Measurements from ENCODE around the gene IQSEC1.

IQSEC1 gene

DNA sequence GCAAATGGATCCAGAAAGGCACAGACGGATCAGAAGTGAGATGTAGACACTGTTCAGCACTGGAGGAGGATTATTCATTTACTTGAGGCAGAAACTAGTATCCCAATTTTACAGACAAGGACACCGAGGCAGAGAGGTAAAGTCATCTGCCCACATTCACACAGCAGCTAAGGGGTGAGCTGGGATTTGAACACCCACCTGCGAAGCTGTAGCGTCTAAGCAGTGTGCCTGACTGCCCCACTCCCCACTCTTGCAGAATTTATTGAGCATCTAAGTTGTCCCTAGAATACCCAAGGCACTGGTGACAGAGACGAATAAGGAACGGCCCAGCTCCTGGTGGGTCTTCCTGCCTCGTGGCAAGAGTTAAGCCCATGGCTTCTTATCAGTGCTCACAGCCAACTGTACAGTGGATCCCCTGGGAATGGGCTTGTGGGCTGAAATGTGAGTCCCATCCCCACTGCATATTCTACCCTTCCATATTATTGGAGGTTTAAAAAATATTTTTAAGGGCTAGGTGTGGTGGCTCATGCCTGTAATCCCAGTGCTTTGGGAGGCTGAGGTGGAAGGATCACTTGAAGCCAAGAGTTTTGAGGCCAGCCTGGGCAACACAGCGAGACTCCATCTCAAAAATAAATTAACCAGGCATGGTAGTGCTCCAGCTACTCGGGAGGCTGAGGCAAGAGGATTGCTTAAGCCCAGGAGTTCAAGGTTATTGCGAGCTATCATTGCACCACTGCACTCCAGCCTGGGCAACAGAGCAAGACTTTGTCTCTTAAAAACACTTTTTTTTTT is 77.6 kb downstream of the IQSEC1 start:
- no peak for DNase-seq

DNA sequence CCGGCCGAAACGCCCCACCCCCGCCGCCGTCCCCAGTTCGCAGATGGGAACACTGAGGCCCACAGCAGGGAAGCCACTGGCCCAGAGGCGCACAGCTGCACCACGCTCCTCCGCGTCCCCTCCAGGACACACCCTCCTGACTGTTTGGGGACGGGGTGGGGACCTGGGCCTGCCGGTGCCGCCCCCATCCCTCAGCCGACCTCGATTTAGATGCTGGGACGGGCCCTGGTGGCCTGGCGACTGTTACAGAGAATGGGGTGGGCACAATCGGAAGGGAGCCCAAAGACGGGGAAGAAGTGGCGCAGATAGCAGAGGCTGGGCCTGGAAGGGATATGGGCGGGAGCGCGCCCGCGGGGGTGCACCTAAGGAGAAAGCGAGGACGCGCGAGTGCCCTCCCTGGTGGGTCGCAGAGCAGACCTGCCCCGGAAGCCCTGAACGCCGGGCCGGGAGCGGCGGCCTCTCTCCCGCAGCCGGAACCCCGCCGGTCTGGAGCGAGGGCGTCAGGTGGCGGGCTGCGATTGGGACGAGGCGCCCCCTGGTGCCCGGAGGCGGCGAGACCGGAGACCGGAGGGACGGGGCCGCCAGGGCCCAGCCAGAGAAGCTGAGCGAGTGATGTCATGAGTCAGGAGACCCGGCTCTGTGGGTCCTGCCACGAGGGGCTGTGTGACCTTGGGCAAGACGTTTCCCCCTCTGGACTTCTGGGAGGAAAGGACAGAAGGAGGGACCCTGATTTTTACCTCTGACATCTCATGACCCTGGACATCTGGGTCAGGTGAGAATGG is 78.4 kb downstream of the IQSEC1 start:
- DNase-seq: peak; percentile 74

DNA sequence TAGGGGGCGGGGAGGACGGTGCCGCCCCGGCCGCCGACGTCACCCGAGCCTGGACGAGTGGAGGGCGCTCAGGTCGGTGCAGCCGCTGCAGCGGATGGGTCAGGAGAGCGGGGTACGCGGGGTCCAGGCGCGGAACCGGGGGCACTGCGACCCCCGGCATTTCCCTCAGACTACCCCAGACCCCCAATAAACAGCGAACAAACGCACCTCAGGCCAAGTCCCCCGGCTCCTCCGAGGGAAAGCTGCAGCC is 78.9 kb downstream of the IQSEC1 start:
- no peak for DNase-seq

DNA sequence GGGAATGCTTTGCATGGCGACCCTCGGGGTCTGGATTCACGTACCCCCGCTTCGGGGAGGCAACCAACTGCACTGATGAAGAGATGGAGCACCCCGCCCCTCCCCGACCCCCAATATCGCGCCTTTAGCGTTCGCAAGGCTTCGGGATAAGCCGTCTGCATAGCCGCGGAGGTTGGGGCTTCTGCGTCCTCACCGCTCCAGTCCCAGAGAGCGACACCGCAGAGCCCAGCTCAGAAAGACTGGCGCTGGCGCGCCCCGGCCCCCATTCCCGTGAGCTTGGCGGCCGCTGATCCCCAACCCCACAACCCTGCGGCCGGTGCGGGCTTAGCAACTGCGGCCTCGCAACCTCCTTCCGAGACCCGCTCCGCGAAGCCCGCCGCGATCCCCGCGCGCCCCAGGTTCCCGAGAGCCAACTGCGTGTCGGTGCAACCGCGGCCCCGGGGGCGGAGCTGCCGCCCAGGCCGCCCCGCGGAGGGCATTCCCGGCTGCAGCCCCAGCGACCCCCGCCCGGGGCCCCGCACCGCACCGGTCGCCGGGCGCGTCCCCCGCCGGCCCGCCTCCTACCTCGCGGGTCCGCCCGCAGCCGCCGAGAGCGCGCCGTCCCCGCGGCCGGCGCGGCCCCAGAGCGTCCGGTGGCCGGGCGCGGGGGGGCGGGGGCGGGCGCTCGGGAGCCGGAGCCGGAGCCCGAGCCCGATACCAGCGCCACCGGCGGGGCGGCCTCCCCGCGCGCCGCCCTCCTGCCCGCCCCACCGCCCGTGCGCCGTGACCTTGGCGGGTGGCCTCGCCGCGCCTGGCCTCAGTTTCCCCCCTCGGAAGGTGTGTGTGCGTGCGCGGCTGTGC is 79.5 kb downstream of the IQSEC1 start:
- peak; percentile 9 for DNase-seq

DNA sequence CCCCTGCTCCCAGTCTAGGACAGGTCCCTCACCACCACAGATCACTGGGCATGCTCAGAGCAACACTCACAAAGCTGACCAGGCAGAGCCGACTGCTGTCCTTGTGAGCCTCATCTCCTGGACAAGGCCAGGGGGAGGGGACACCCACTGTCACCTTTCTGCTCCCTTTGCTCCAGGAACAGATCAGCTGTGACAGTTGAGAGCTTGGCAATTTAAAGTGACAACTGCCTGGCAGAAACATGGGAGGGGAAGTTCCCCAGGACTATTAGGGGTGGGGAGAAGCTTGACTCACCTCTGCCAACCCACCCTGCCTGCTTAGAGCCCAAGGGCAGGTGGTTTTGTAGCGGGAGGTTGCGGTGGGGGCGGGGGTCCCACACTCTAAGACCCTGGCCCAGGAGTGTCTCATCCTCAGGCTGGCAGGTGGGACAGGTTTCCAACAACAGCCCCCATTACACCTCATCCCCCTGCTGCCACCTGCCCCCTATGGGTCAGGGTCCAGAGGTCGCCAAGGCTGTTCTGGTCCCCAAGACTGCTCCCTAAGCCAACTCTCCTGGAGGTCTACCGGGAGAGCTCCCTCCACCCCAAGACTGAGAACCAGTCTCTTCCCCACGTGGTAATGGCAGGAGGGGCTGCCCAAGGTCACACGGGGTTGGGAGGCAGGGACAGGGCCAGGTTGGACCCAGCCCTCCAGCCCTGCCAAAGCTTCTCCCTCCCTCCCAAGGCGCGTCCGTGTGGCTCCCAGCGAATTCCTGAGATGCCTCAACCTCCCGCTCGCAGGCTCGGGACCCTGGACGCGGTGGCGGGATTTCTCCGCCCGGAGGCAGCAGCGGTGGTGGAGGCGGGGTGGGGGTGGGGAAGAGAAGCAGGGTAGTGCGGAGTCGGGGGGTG is 80.4 kb downstream of the IQSEC1 start:
- DNase-seq: peak; percentile 45

DNA sequence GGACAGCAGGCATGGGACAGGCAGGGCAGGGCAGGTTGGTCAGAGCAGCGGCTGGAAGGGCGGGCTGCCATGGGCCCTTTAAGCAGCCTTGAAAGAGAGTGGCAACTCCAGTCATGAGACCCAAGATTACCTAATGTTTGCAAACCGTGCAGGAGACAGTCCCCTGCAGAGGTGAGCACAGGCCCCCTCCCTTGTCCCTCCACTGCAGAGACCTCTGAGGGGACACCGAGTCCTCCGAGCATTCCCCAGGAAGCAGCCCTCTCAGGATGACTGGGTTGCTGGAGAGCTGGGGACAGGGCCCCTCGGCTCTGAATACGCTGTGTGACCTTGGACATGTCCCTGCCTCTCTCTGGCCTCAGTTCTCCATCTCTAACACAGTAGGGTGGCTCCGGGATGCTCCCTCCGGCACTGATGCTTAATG is 81.4 kb downstream of the IQSEC1 start:
- no peak for DNase-seq

DNA sequence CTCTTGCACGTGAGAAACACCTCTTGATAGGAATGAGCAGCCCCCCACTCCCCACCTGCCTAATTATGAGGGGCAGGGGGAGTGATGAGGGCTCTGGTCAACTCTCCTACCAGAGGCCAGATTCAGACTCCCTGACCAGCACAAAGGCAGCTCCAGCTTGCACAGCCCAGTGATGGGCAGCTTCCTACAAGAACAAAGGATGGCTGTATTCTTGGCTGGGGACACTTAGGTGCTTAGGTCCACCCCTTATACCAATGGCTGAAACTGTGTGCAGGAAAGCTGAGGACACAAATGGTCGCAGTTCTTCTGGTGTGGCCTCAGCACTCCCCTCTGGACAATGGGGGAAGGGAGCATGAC is 81.8 kb downstream of the IQSEC1 start:
- DNase-seq: no peak

DNA sequence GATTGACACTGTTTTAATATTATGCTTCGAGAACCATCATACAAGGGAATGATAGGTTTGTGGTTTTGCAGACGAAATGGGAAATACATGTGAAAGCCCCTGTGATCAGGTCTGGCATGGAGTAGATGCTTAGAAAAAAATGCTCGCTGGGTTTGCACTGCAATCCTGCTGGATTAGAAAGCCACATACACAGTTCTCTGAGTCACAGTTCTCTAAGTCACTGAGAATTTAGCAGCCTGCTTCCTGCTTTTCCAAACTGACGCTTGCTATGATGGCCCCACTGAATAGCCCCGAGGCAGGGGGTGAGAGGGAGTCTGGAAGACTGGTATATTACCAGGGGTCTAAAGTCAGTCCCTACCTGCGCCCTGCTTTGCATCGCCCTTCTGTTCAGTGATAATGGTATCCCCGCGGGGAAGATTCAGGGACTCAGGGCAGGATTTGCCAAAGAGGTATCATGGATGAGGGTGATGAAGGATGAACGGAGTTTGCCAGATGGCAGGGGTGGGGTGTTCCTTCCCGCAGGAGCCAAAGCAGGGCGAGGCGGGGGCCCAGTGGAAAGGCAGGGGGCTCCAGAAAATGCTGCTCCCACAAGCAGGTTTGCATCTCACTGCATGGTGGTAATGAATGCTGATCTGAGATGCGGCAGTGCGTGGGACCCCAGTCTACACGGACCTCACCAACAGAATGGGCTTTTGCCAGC is 82.3 kb downstream of the IQSEC1 start:
- peak; percentile 90 for DNase-seq

DNA sequence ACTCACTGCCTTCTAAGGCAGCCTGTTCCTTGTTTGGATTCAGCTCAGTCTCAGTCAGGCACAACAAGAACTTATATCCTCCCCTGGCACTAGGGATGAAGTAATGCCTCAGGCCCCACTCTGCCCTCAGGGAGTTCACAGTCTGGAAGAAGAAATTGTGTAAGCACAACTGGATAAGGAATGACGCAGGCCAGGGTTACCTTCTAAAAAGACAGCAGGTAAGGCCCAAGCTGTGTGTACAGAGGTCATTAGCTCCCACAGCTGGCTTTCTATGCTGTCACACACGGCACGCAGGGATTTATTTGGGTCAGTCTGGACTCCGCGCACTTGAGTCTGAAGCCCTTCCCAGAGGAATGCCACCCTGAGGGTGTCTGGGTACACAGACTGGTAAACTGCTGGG is 82.9 kb downstream of the IQSEC1 start:
- DNase-seq: peak; percentile 17

DNA sequence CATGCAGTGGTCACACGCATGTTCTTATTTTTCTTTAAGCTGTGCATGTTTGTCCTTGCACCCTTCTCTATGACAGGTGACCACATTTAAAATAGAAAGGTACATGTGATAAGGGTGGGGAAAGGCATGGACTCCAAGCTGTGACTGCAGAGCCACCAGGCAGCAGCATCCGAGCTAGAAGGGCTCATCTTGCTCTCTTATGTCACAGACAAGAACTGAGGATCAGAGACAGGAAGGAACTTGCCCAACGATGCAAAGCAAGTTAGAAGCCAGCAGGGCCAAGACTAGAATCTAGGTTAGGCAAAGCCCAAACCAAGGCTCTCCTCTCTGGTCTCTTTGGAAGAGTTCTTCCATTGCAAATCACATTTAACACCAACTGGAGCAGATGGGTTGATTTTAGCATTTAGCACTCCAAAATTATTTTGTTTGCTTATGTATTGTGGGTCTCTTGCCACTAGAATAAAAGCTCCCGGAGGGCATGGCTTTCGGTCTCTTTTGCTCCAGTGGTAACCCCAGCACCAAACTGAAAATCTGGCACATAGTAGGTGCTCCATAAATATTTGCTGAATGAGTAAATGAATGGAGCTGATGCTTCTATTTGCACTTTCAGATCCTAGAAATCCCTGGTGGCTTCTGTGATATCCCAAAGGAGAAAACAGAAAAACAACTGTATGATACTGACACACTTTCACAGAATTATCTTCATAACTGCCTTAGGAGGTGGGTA is 84.3 kb downstream of the IQSEC1 start:
- DNase-seq: no peak

DNA sequence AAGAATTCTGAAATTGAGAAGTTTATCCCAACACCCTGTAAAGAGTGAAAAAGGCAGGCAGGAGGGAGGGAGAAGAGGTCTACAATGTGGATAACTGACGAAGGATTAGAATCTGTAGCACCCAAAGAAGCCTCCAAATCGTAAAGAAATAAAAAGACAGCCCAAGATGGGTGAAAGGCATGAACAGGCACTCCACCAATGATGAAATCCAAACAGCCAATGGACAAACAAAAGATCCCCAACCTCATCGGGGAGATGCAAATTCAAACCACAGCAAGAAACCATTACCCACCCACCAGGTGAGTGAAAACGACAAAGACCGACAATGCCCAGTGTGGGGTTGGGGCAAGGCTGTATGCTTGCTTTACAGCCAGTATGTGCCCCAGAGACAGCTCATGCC is 85.6 kb downstream of the IQSEC1 start:
- no peak for DNase-seq

DNA sequence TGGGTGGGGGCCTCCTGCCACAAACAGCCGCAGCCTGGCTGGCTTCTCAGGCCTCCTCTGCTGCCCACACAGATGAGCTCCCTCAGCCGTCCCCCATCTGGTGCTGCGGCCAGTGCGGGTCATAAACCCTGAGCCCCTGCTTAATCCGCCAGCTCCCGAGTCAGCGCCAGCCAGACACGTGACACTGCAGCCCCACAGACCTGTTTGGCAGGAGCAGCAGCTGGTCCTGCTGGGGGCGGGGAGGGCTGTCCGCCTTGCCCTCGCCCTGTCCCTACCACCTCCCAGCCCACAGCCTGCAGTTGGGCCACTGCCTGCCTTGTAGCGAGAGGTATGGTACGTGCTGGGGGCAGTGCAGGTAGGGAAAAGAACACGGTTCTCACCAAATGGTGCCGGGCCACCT is 86.2 kb downstream of the IQSEC1 start:
- DNase-seq: no peak

DNA sequence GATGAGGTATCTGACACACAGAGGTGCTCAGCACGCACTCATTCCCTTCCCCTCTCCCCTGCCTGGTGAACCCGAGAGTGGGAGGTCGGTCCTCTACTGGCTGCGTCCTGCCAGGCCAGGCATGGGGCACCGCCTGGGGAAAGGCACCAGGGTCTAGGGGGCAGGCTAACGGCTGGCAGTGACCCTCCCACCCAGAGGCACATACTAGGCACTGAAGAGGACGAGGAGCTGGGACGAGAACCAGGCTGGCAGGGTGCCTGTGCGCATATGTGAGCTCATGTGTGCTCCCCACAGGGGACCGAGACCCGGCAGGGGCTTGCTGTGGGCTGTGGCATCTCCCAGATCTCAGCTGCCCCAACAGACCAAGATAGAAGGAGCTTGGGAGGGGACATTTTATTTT is 86.7 kb downstream of the IQSEC1 start:
- no peak for DNase-seq

DNA sequence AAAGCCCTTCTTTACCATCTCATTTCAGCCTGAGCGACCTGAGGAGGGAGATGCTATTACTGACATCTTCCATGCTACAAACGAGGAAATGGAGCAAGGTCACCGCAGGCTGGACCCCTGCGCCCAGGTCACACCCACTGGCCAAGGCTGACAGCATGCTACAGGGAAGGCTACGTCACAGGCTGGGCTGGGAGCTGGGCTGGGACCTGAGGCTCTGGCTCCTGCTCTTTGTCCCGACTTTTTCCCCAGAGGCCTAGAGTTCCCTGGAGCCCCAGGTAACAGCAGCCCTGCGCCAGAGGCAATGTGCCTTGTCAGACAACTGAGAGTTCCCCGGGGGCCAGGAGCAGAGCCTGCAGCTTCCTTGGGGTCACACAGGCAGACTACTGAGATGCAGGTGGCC is 87.2 kb downstream of the IQSEC1 start:
- no peak for DNase-seq

DNA sequence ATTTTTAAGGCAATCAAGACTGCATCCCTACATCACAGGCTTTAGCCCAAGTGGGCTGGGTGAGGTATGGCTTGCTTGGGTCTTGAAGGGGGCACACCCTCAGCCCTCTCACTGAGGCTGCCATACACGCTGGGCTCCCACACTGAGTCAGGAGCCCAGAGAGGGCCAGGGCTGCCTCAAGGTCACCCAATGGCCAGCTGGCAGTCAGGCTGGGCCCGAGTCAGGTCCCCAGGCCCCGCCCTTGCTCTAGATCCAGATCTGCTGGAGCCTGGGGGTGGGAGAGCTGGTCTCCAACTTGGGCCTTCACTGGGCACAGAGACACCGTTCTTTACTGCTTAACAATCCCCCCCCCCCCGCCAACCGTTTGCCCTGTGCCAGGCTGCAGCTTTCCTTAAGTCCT is 88.1 kb downstream of the IQSEC1 start:
- DNase-seq: no peak

DNA sequence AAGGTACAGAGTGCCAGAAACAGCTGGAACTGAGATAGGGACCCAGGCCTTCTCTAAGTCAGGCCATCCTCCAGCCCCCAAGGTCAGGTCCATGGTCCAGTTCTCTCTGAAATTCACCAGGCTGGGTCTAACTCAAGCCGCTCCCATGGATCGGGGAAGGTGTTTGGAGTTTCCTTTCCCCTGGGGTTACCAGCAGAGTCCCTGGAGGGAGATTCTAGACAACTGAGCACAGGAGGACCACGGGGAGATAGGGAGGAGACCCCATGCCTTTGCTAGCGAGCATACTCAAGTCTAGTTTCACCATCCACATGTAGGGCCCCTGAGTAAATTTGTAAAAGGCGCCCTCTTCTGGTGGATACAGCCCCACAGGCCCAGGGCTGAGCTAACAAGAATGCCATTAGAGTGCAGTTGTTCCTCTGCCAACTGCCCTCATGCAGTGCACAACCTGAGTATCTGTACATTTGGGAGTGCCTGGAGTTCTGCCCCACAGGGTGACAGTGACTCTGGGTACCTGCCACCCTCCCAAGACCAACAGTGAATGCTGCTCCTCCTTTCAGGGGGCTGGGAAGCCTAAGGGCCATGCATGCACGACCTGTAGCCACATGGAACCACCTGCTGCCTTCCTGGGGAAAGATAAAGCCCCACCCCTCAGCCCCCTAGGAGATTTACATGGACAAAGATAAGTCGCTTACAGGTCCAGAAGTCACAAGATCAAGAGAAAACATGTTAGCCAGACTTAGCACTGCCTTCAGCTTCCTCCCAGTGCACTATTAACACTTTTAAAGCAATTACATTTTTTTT is 89.0 kb downstream of the IQSEC1 start:
- DNase-seq: peak; percentile 58

DNA sequence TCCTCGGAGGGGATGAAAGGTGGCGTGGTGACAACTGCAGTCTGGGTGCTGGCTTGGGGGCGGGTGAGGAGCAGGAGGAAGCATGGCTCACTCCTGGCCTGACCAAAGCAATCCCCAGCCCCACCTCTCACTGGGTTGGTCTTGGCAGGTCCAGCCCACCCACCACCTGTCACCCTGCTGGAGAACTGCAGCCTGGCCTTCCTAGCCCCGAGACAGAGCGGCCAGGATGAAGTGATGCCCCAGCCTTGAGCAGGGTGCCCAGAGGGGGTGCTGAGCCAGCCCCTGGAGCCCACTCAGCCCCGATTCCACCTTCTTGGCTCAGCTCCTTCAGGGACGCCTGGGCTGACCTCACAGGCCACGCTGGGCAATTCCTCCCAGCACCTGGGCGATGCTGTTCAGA is 89.9 kb downstream of the IQSEC1 start:
- DNase-seq: no peak

DNA sequence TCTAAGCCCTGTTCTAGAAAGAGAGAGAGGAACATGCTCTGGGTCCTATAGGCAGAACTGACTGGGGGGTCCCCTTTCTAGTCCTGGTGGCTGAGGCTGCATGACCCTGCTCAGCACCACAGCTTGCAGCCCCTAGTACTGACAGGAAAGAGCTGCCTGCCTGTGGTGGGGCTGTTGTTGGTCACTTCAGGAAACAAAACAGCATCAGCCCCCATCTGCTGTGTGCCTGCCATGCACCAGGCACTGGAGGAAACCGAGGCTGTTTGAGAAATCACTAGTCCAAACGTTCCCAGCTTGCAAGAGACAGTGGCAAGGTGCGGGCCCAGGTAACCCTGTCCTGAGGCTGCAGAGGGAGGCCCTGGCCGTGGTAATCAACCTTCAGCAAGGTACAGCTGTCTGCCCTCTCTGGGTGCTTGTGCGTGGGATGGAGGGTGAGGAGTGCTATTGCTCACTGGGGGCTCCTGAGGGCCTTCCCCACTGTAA is 90.6 kb downstream of the IQSEC1 start:
- no peak for DNase-seq

DNA sequence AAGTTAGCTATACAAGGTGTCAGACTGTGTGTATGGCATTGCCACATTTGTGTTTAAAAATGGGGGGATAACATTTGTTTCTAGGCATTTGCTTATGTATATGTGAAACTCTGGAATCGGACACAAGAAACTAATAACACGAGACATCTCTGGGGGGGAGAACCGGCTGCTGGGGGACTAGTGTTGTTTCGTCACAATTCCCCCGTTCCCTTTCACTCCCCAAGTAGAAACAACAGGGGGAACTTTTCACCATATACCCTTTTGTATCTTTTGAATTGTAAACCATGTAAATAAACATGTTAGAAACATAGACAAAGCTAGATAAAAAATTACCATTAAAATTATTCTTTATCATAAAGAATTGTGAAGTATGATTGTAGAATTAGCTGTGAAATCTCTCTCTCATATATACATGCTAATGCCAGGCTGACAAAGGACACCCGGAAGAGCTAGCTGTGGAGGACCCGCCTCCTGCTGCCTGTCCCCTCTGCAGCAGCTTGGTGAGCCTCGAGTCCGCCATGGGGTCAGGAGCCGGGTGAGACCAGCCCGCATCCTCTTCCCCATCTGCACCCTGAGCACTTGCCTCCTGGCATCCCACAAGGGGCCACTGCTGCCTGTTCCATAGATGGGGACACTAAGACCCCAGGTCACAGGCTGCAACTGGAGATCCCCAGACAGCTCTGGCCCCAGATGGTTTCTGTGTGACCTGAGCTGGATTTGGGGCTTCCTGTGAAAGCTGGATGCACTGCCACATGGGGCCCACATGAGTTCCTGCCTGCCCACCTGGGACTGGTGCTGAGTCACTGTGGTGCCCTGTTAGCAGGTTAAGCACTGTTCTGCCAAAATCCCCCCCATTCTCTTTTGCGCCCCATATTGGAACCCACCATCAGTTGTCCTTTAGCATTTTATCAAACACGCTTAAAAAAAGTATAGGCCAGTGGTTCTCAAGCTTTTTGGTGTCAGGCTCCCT is 91.6 kb downstream of the IQSEC1 start:
- no peak for DNase-seq
